ENCODE measurements around the gene SEC14L2. TPM values are rescaled to one million over a fixed set of nuclear protein-coding genes. Genes with fewer than 3 reads are reported as not detected.

Gene SEC14L2
- polyA plus RNA-seq, 4 donors, result 4.3 to 8.0 (median 6.3) TPM

Other genes with a start within 250 kb of the SEC14L2 start
- 1 to 10 TPM; 1.3 to 2.4 (median 2.3) TPM for gene LIF, start 150.3 kb upstream of the SEC14L2 start, polyA plus RNA-seq (ENCODE audit: insufficient read length in 4 of 4)
- gene OSM, start 130.2 kb upstream of the SEC14L2 start, polyA plus RNA-seq (ENCODE audit: insufficient read length in 4 of 4), result under 1 TPM in 3 of 4 donors, not detected in 1; 0.13 to 0.38 (median 0.34) TPM
- gene CASTOR1, start 107.5 kb upstream of the SEC14L2 start, polyA plus RNA-seq (ENCODE audit: insufficient read length in 4 of 4), result 10 to 100 TPM in 3 of 4 donors, 1 to 10 TPM in 1; 8.7 to 15.9 (median 12.8) TPM
- 10 to 100 TPM; 14.1 to 18.4 (median 16.3) TPM for gene TBC1D10A, start 70.1 kb upstream of the SEC14L2 start, polyA plus RNA-seq (ENCODE audit: insufficient read length in 4 of 4)
- 100 to 1,000 TPM; 129 to 168 (median 150) TPM for gene SF3A1, start 40.1 kb upstream of the SEC14L2 start, polyA plus RNA-seq (ENCODE audit: insufficient read length in 4 of 4)
- gene CCDC157, start 40.0 kb upstream of the SEC14L2 start, polyA plus RNA-seq (ENCODE audit: insufficient read length in 4 of 4), result 1 to 10 TPM; 5.4 to 9.2 (median 7.3) TPM
- 10 to 100 TPM; 18.3 to 26.3 (median 24.7) TPM for gene RNF215, start 9.6 kb upstream of the SEC14L2 start, polyA plus RNA-seq (ENCODE audit: insufficient read length in 4 of 4)
- 10 to 100 TPM in 3 of 4 donors, 1 to 10 TPM in 1; 8.4 to 12.8 (median 12.2) TPM for gene MTFP1, start 28.8 kb downstream of the SEC14L2 start, polyA plus RNA-seq (ENCODE audit: insufficient read length in 4 of 4)
- gene SEC14L3, start 75.0 kb downstream of the SEC14L2 start, polyA plus RNA-seq (ENCODE audit: insufficient read length in 4 of 4), result under 1 TPM in 1 of 4 donors, not detected in 3; 0.08 TPM
- gene SEC14L4, start 108.7 kb downstream of the SEC14L2 start, polyA plus RNA-seq (ENCODE audit: insufficient read length in 4 of 4), result 1 to 10 TPM in 2 of 4 donors, under 1 TPM in 2; 0.59 to 1.4 (median 0.91) TPM
- gene SEC14L6, start 149.7 kb downstream of the SEC14L2 start, polyA plus RNA-seq (ENCODE audit: insufficient read length in 4 of 4), result 1 to 10 TPM; 5.5 to 8.9 (median 7.4) TPM
- gene GAL3ST1, start 177.6 kb downstream of the SEC14L2 start, polyA plus RNA-seq (ENCODE audit: insufficient read length in 4 of 4), result 10 to 100 TPM; 24.9 to 41.0 (median 35.6) TPM
- 10 to 100 TPM; 69.5 to 79.8 (median 72.9) TPM for gene PES1, start 194.9 kb downstream of the SEC14L2 start, polyA plus RNA-seq (ENCODE audit: insufficient read length in 4 of 4)
- 10 to 100 TPM; 49.0 to 62.2 (median 56.9) TPM for gene TCN2, start 210.2 kb downstream of the SEC14L2 start, polyA plus RNA-seq (ENCODE audit: insufficient read length in 4 of 4)
- gene SLC35E4, start 238.8 kb downstream of the SEC14L2 start, polyA plus RNA-seq (ENCODE audit: insufficient read length in 4 of 4), result 1 to 10 TPM; 1.8 to 2.4 (median 2.0) TPM